ENCODE results near the gene RAE1. TPM values are rescaled to one million over a fixed set of nuclear protein-coding genes. Genes with fewer than 3 reads are reported as not detected.

The RAE1 gene
- total and polyA plus RNA-seq, 2 of the 4 experiments (the other 2 are of a cell fraction): 32.8 to 80.5 TPM

DNA sequence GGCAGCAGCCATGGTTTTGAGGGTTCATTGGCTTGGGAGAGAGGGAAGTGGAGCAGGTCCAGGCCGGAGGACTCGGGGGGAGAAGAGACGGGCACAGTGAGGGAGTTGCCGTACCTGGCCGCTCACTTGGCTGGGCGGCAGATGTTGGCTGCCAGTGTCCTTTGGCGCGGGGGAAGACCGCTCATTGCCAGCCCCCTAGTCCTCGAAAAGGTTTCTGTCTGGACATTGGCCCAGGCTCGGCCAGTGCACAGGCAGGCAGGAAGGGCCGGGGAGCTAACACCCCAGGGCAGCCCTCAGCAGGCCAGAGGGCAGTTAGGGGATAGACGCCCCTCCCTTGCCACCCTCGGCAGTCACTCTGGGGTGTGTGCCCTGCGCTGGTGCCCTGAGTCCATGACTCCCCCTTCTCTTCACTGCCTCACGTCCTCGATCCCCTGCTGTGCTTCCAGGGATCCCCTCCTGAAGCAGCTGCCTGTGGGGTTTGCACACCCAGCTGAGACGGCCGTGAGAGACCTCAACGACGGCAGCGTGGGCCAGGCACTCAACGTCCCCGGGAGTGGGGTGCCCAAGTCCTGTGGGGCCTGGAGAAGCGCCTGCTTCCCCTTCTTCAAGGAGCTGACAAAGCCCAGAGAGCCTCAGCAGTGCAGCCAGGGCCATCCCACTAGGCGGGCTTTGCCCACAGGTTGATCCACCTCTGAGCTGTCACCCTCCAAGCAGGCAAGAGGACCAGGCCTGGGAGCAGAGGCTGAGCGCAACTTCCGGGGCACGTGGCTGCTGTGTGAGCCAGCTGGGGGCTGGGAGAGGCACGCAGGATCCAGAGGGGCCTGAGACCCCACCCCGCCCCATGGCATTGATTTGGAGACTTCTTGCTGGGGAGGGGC is 60.6 kb downstream of the RAE1 start (continued):
- TF ChIP-seq NFE2L2 (IDR thresholded peaks at IDR 0.05; ENCODE audit: low read depth, low read length): no peak

DNA sequence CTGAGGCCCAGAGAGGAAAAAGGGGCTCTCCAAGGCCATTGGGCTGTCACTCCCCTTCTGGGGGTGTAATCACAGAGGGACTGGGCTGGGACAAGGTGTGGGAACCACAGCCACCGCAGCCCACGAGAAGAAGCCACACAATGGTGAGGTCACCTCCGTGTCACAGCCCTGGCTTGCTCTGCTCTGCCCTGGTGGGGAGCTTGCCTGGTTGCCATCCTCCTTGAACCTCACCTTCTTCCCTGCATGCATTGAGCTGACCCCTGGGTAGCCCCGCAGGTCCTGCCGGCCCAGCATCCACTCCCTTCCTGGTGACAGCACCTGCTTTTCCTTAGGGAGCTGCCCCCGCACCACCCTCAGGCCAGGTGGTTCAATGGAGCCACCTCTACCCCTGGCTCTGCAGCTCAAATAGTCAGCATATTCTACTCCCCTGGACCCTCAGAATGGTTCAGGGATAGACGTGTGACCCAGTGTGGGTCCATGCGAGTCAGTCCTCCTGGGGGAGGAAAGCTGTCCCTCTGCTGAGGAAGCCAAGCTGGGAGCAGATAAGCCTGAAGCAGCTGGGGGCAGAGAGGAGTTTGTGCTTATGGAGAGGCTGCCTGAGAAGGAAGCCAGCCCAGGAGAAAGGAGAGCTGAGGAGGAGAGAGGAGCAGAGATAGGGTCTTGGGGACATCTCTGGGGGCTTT is 61.4 kb downstream of the RAE1 start:
- H4K5ac ChIP-seq (ENCODE audit: low read depth, low read length): no peak overlapping the region
- no TSS peak for BruUV-seq (replicated peaks)
- no peak overlapping the region for H3K4ac ChIP-seq (ENCODE audit: low read depth, low read length)
- WGBS, 2 experiments (ENCODE audit: extremely low coverage in 2 of 2, insufficient read length in 1 of 2): 93% methylated on average over 5 of the region's 8 CpGs; no CpG with 5 or more reads in 1 of the 2 experiments
- intact Hi-C loops (cut with micrococcal nuclease): no loop called here
- TF ChIP-seq BHLHE40 (IDR thresholded peaks at IDR 0.05; ENCODE audit: low read depth, low read length) (no peak), MAFK (IDR thresholded peaks at IDR 0.05; ENCODE audit: low read depth, low read length) (no peak), RCOR1 (IDR thresholded peaks at IDR 0.05; ENCODE audit: insufficient replicate concordance, low read length) (no peak)
- TF ChIP-seq, protein P1, sequence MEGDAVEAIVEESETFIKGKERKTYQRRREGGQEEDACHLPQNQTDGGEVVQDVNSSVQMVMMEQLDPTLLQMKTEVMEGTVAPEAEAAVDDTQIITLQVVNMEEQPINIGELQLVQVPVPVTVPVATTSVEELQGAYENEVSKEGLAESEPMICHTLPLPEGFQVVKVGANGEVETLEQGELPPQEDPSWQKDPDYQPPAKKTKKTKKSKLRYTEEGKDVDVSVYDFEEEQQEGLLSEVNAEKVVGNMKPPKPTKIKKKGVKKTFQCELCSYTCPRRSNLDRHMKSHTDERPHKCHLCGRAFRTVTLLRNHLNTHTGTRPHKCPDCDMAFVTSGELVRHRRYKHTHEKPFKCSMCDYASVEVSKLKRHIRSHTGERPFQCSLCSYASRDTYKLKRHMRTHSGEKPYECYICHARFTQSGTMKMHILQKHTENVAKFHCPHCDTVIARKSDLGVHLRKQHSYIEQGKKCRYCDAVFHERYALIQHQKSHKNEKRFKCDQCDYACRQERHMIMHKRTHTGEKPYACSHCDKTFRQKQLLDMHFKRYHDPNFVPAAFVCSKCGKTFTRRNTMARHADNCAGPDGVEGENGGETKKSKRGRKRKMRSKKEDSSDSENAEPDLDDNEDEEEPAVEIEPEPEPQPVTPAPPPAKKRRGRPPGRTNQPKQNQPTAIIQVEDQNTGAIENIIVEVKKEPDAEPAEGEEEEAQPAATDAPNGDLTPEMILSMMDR (conservative IDR thresholded peaks at IDR 0.05; ENCODE audit: low read depth, low read length): no peak
- H2BK15ac ChIP-seq (ENCODE audit: low read depth, low read length): no peak overlapping the region
- dilution Hi-C loops (cut with HindIII; ENCODE audit: low sequenced_read_pairs, unreplicated experiment): no loop called here
- in situ Hi-C loops (cut with MboI; ENCODE audit: low sequenced_read_pairs): no loop called here
- H2BK5ac ChIP-seq (ENCODE audit: low read depth, low read length, poor library complexity, severe bottlenecking): no peak overlapping the region
- H3K4me3 ChIP-seq (ENCODE audit: insufficient read depth, low read depth, low read length): no peak overlapping the region
- H3K9me1 ChIP-seq (ENCODE audit: insufficient read depth, low read length): no peaks in the 10 kb centered on the region; the same call in 1 of the 2 replicates
- peaks cover 7% of the 10 kb centered on the region; the same call in 1 of the 2 replicates for H3K4me1 ChIP-seq (ENCODE audit: control insufficient read depth, insufficient read depth, low read length)
- H3K9ac ChIP-seq (ENCODE audit: low read depth, low read length): no peak overlapping the region
- H3K9me3 ChIP-seq (ENCODE audit: control insufficient read depth, insufficient read depth, low read length): no peaks in the 10 kb centered on the region
- peaks cover 10% of the 10 kb centered on the region; the same call in 1 of the 2 replicates for H3K36me3 ChIP-seq (ENCODE audit: control insufficient read depth, insufficient read depth, low read length)
- no peak overlapping the region for H3K23ac ChIP-seq (ENCODE audit: low read depth, low read length)
- peaks cover 4% of the 10 kb centered on the region; the same call in 1 of the 2 replicates for H3K27me3 ChIP-seq (ENCODE audit: control insufficient read depth, insufficient read depth, low read length)
- no peak overlapping the region for H2BK20ac ChIP-seq (ENCODE audit: low read depth, low read length)
- no peak overlapping the region for H2AK5ac ChIP-seq (ENCODE audit: low read depth, low read length)
- POLR2A ChIA-PET (ENCODE audit: unreplicated experiment): no interaction called here
- H3K14ac ChIP-seq (replicated peaks; ENCODE audit: low read depth, low read length): no peak overlapping the region
- H2BK120ac ChIP-seq (ENCODE audit: low read depth, low read length): no peak overlapping the region
- no peaks in the 10 kb centered on the region for H3K79me1 ChIP-seq (ENCODE audit: low read depth in 1 of 2, low read length in 2 of 2)
- DNase-seq (no peak), ATAC-seq (ENCODE audit: low read depth) (no peak; the same call in 1 of the 2 replicates)
- H3K27ac ChIP-seq (ENCODE audit: insufficient read depth, low read length): no peak overlapping the region
- no peak overlapping the region for H2AFZ ChIP-seq (replicated peaks; ENCODE audit: low read length, poor library complexity)
- no peak overlapping the region for H3K4me2 ChIP-seq (ENCODE audit: low read depth, low read length)
- no peak overlapping the region for H2AK9ac ChIP-seq (replicated peaks; ENCODE audit: low read depth, low read length, poor library complexity)
- CTCF ChIA-PET: interaction anchor here (1.0 kb wide), 1 partner anchor 8 kb away, joined by 3 read pairs; no protein-coding TSS in a partner anchor
- no peak overlapping the region for H3K56ac ChIP-seq (ENCODE audit: extremely low read depth, insufficient read depth, low read length)
- no peak overlapping the region for H4K8ac ChIP-seq (ENCODE audit: low read depth in 2 of 2, low read length in 2 of 2)
- H3K18ac ChIP-seq (ENCODE audit: low read depth, low read length): no peak overlapping the region
- no peak overlapping the region for H4K91ac ChIP-seq (ENCODE audit: insufficient read depth, low read depth, low read length)
- no peaks in the 10 kb centered on the region for H4K20me1 ChIP-seq (ENCODE audit: insufficient read depth, low read length)

Data from IMR-90 (cell line).